Measurements from ENCODE around the gene SLC1A7. TPM values are rescaled to one million over a fixed set of nuclear protein-coding genes. Genes with fewer than 3 reads are reported as not detected.

The SLC1A7 gene
- total RNA-seq, 1 experiment from 2014 or later: not detected

DNA sequence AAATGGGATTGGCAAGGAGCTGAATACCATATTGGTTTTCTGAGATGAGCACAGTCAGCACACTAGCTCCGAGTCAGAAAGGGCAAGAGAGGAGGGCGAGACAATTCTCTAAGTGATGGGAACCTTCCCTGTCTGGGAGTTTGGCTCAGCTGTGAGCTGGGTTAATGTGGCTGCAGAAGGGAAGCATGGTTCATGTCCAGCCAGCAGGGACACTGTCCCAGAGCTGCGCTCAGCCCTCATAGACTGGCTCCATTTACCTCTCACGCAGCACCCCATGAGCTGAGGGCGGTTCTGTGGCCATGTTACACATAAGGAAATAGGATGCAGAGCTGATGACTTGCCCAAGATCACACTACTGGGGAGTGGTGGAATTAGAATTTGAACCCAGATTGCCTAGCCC is 38.5 kb upstream of the SLC1A7 start:
- ATAC-seq: no peak
- Histone ChIP-seq H2AFZ (ENCODE audit: low read depth, low read length, poor library complexity, severe bottlenecking) (no peak overlapping the region), H4K20me1 (ENCODE audit: insufficient read depth) (no peaks in the 10 kb centered on the region)

DNA sequence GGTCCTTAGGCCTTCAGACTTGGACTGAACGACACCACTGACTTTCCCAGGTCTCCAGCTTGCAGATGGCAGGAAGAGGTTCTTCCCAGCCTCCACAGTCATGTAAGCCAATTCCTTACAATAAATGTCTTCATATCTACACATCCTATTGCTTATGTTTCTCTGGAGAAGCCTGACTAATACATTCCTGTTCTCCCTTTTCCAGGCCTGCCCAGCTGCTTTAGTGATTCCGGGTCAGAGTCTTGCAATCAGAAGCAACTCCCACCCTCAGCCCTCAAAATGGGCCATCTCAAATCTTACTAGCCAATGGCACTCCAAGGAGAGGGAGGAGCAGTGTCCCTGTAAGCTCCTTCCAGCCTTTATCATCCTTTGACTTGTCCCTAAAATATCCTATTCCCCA is 37.8 kb upstream of the SLC1A7 start:
- Histone ChIP-seq H3K4me3 (replicated peaks in 1 of 2; ENCODE audit: low read depth in 1 of 2, low read length in 2 of 2) (no peak overlapping the region), H3K4me1 (ENCODE audit: control insufficient read depth in 1 of 2, insufficient read depth in 2 of 2, low read length in 2 of 2) (peaks cover 0 to 10% of the 10 kb centered on the region in 2 experiments; a peak in 2 of 4 replicates), H3K9me2 (ENCODE audit: insufficient read depth) (no peaks in the 10 kb centered on the region), H3K27me3 (ENCODE audit: insufficient read depth, low read length) (no peaks in the 10 kb centered on the region), H3K79me2 (ENCODE audit: insufficient read depth, low read length) (no peaks in the 10 kb centered on the region), H3K27ac (ENCODE audit: low read depth, low read length) (no peak overlapping the region), H3K9ac (ENCODE audit: low read length) (no peak overlapping the region), H3K9me3 (ENCODE audit: control insufficient read depth in 1 of 2, insufficient read depth in 1 of 2, low read depth in 1 of 2, low read length in 2 of 2) (no peaks in the 10 kb centered on the region), H3K4me2 (ENCODE audit: low read length) (no peak overlapping the region), H2AFZ (ENCODE audit: low read depth, low read length, poor library complexity, severe bottlenecking) (no peak overlapping the region), H3K36me3 (ENCODE audit: control insufficient read depth in 1 of 2, insufficient read depth in 2 of 2, low read length in 2 of 2) (no peaks in the 10 kb centered on the region), H4K20me1 (ENCODE audit: insufficient read depth) (no peaks in the 10 kb centered on the region)
- no peak for DNase-seq (ENCODE audit: low read depth, low spot score)
- TF ChIP-seq, protein P1, sequence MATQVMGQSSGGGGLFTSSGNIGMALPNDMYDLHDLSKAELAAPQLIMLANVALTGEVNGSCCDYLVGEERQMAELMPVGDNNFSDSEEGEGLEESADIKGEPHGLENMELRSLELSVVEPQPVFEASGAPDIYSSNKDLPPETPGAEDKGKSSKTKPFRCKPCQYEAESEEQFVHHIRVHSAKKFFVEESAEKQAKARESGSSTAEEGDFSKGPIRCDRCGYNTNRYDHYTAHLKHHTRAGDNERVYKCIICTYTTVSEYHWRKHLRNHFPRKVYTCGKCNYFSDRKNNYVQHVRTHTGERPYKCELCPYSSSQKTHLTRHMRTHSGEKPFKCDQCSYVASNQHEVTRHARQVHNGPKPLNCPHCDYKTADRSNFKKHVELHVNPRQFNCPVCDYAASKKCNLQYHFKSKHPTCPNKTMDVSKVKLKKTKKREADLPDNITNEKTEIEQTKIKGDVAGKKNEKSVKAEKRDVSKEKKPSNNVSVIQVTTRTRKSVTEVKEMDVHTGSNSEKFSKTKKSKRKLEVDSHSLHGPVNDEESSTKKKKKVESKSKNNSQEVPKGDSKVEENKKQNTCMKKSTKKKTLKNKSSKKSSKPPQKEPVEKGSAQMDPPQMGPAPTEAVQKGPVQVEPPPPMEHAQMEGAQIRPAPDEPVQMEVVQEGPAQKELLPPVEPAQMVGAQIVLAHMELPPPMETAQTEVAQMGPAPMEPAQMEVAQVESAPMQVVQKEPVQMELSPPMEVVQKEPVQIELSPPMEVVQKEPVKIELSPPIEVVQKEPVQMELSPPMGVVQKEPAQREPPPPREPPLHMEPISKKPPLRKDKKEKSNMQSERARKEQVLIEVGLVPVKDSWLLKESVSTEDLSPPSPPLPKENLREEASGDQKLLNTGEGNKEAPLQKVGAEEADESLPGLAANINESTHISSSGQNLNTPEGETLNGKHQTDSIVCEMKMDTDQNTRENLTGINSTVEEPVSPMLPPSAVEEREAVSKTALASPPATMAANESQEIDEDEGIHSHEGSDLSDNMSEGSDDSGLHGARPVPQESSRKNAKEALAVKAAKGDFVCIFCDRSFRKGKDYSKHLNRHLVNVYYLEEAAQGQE (IDR thresholded peaks at IDR 0.05; ENCODE audit: low read depth): no peak
- TF ChIP-seq EZH2phosphoT487 (IDR thresholded peaks at IDR 0.05; ENCODE audit: borderline replicate concordance): no peak
- TF ChIP-seq, protein P2, sequence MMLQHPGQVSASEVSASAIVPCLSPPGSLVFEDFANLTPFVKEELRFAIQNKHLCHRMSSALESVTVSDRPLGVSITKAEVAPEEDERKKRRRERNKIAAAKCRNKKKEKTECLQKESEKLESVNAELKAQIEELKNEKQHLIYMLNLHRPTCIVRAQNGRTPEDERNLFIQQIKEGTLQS (IDR thresholded peaks at IDR 0.05): no peak
- no peak for TF ChIP-seq SP1 (IDR thresholded peaks at IDR 0.05; ENCODE audit: low read depth)
- TF ChIP-seq, protein P3, sequence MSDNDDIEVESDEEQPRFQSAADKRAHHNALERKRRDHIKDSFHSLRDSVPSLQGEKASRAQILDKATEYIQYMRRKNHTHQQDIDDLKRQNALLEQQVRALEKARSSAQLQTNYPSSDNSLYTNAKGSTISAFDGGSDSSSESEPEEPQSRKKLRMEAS (IDR thresholded peaks at IDR 0.05): no peak
- TF ChIP-seq EZH2 (IDR thresholded peaks at IDR 0.05): no peak
- POLR2A ChIA-PET: no interaction called here
- CTCF ChIA-PET: interaction anchor here (1.1 kb wide), 1 partner anchor 13 kb away, joined by 3 read pairs; no protein-coding TSS in a partner anchor
- RAD21 ChIA-PET (ENCODE audit: low non-redundant PET in 1 of 2, low total read pairs in 2 of 2, uncharacterized antibody in 2 of 2, unreplicated experiment in 2 of 2): no interaction called here
- intact Hi-C loops (cut with micrococcal nuclease): loop anchor here (5.0 to 10.0 kb wide), 2 partner anchors 165 to 478 kb away; no protein-coding TSS in a partner anchor
- BruUV-seq (replicated peaks): no TSS peak
- ATAC-seq: no peak

More for the DNA sequence above, 38.5 kb upstream of the SLC1A7 start:
- BruUV-seq (replicated peaks): no TSS peak
- Histone ChIP-seq H3K36me3 (ENCODE audit: control insufficient read depth in 1 of 2, insufficient read depth in 2 of 2, low read length in 2 of 2) (no peaks in the 10 kb centered on the region), H3K9me3 (ENCODE audit: control insufficient read depth in 1 of 2, insufficient read depth in 1 of 2, low read depth in 1 of 2, low read length in 2 of 2) (no peaks in the 10 kb centered on the region), H3K4me1 (ENCODE audit: control insufficient read depth in 1 of 2, insufficient read depth in 2 of 2, low read length in 2 of 2) (peaks cover 0 to 13% of the 10 kb centered on the region in 2 experiments; a peak in 2 of 4 replicates), H3K9ac (ENCODE audit: low read length) (no peak overlapping the region), H3K27me3 (ENCODE audit: insufficient read depth, low read length) (no peaks in the 10 kb centered on the region), H3K9me2 (ENCODE audit: insufficient read depth) (no peaks in the 10 kb centered on the region), H3K4me2 (ENCODE audit: low read length) (no peak overlapping the region), H3K27ac (ENCODE audit: low read depth, low read length) (no peak overlapping the region), H3K4me3 (replicated peaks in 1 of 2; ENCODE audit: low read depth in 1 of 2, low read length in 2 of 2) (no peak overlapping the region), H3K79me2 (ENCODE audit: insufficient read depth, low read length) (no peaks in the 10 kb centered on the region)
- no peak for DNase-seq (ENCODE audit: low read depth, low spot score)
- intact Hi-C loops (cut with micrococcal nuclease): loop anchor here (5.0 to 10.0 kb wide), 2 partner anchors 166 to 479 kb away; no protein-coding TSS in a partner anchor
- POLR2A ChIA-PET: no interaction called here
- CTCF ChIA-PET: interaction anchor here (1.1 to 2.2 kb wide), 2 partner anchors 9 to 14 kb away, joined by 3 to 12 read pairs; no protein-coding TSS in a partner anchor
- TF ChIP-seq SIN3A (IDR thresholded peaks at IDR 0.05; ENCODE audit: low read depth) (no peak), CEBPB (IDR thresholded peaks at IDR 0.05; ENCODE audit: low read depth) (no peak), RAD21 (IDR thresholded peaks at IDR 0.05; ENCODE audit: low read depth) (no peak)
- TF ChIP-seq, protein P1 (IDR thresholded peaks at IDR 0.05; ENCODE audit: low read depth): no peak
- RAD21 ChIA-PET (ENCODE audit: low non-redundant PET in 1 of 2, low total read pairs in 2 of 2, uncharacterized antibody in 2 of 2, unreplicated experiment in 2 of 2): no interaction called here

Measured in HCT116 (cell line).